NOMO-1 treated with dmso at 0.1 percent for 144 hours (cell line): ENCODE measurements around the gene ATP1B2.
"Not testable (repeated sequence)": the region's sequence is repeated elsewhere in the genome, so short reads cannot be mapped to it uniquely, and the experiment has no call there.

Source experiments
- DNase-seq: peaks from one replicate; lab custom pipeline; 2025; ENCODE audit not compliant: unreplicated experiment; lab: John Stamatoyannopoulos, UW

The ATP1B2 gene

GRCh38 chr17:7650509-7651096, at the start of gene ATP1B2:
TSS of gene ATP1B2 (plus strand) at chr17:7650926. CDS start at chr17:7651519, 593 bp downstream.
- no peak for DNase-seq

GRCh38 chr17:7606280-7606679, 44.4 kb upstream of the ATP1B2 start:
- no peak for DNase-seq

GRCh38 chr17:7610641-7611040, 40.1 kb upstream of the ATP1B2 start:
- no peak for DNase-seq

GRCh38 chr17:7611635-7612293, 39.0 kb upstream of the ATP1B2 start:
- no peak for DNase-seq

- no peak for DNase-seq
Observed at GRCh38 chr17:7612294-7612640, 38.5 kb upstream of the ATP1B2 start.

- no peak for DNase-seq
Observed at GRCh38 chr17:7613769-7614424, 36.8 kb upstream of the ATP1B2 start.

- DNase-seq, result peak; percentile 100
Observed at GRCh38 chr17:7614425-7615264, 36.1 kb upstream of the ATP1B2 start, which contains the start of gene FXR2. TSS of gene FXR2 (minus strand) at chr17:7614897. CDS start at chr17:7614532, 365 bp downstream.

GRCh38 chr17:7615265-7615747, 35.4 kb upstream of the ATP1B2 start:
- DNase-seq, result no peak

- no peak for DNase-seq
Observed at GRCh38 chr17:7618608-7619007, 32.1 kb upstream of the ATP1B2 start.

- DNase-seq, result no peak
Observed at GRCh38 chr17:7620835-7621234, 29.9 kb upstream of the ATP1B2 start.

GRCh38 chr17:7623661-7624060, 27.1 kb upstream of the ATP1B2 start:
- DNase-seq, result no peak

- DNase-seq, result not testable (repeated sequence)
Observed at GRCh38 chr17:7625749-7626148, 25.0 kb upstream of the ATP1B2 start.

GRCh38 chr17:7626307-7626706, 24.4 kb upstream of the ATP1B2 start:
- DNase-seq, result no peak

GRCh38 chr17:7626956-7627249, 23.8 kb upstream of the ATP1B2 start:
- DNase-seq, result no peak

GRCh38 chr17:7627250-7628121, 23.2 kb upstream of the ATP1B2 start, which contains the start of gene SAT2:
TSS of gene SAT2 (minus strand) at chr17:7627821. CDS start at chr17:7627635, 186 bp downstream.
- peak; percentile 84 for DNase-seq

GRCh38 chr17:7629939-7630571, 20.7 kb upstream of the ATP1B2 start, which contains the start of gene SHBG:
TSS of gene SHBG (plus strand) at chr17:7630135. CDS start at chr17:7630173, 38 bp downstream.
- no peak for DNase-seq

GRCh38 chr17:7631398-7632380, 19.0 kb upstream of the ATP1B2 start:
- DNase-seq, result no peak

- peak; percentile 61 for DNase-seq
Observed at GRCh38 chr17:7632492-7632894, 18.2 kb upstream of the ATP1B2 start.

- DNase-seq, result no peak
Observed at GRCh38 chr17:7633093-7633492, 17.6 kb upstream of the ATP1B2 start.
